HG03135 (cell line): ENCODE measurements around the gene B4GALNT4.
"Not testable (repeated sequence)": the region's sequence is repeated elsewhere in the genome, so short reads cannot be mapped to it uniquely, and the experiment has no call there.

Experiments
- ATAC-seq: cut with Tn5 transposase; IDR thresholded peaks from one replicate; pipeline ENCODE4 v1.9.1; 2021; ENCODE audit warnings: mild to moderate bottlenecking, moderate library complexity; ENCODE audit not compliant: unreplicated experiment

The B4GALNT4 gene

GRCh38 chr11:369336-370018 is at the start of gene B4GALNT4:
Gene B4GALNT4 (plus strand): TSS chr11:369499. CDS start chr11:369804, 305 bp downstream.
- no peak for ATAC-seq

GRCh38 chr11:319888-320273 is 49.4 kb upstream of the B4GALNT4 start:
- ATAC-seq: not testable (repeated sequence)

GRCh38 chr11:324156-324555 is 45.1 kb upstream of the B4GALNT4 start:
- ATAC-seq: no peak

GRCh38 chr11:324593-325517 is 44.4 kb upstream of the B4GALNT4 start:
- not testable (repeated sequence) for ATAC-seq

- no peak for ATAC-seq
These were observed 43.3 kb upstream of the B4GALNT4 start for GRCh38 chr11:325796-326591.

- no peak for ATAC-seq
These were observed 42.8 kb upstream of the B4GALNT4 start for GRCh38 chr11:326592-326841.

- ATAC-seq: peak; percentile 63
These were observed 42.3 kb upstream of the B4GALNT4 start for GRCh38 chr11:326842-327580.

- ATAC-seq: no peak
These were observed 41.7 kb upstream of the B4GALNT4 start for GRCh38 chr11:327581-327923.

- ATAC-seq: no peak
These were observed 41.3 kb upstream of the B4GALNT4 start for GRCh38 chr11:328012-328411.

- ATAC-seq: not testable (repeated sequence)
These were observed 40.7 kb upstream of the B4GALNT4 start for GRCh38 chr11:328516-329100.

GRCh38 chr11:329886-330253 is 39.4 kb upstream of the B4GALNT4 start:
- ATAC-seq: no peak

GRCh38 chr11:330307-330693 is 39.0 kb upstream of the B4GALNT4 start:
- ATAC-seq: no peak

- no peak for ATAC-seq
These were observed 38.5 kb upstream of the B4GALNT4 start for GRCh38 chr11:330694-331357.

GRCh38 chr11:331358-332060 is 37.8 kb upstream of the B4GALNT4 start:
- ATAC-seq: no peak

GRCh38 chr11:332651-333480 is 36.4 kb upstream of the B4GALNT4 start:
- no peak for ATAC-seq

- ATAC-seq: not testable (repeated sequence)
These were observed 35.6 kb upstream of the B4GALNT4 start for GRCh38 chr11:333616-334263.

- ATAC-seq: no peak
These were observed 34.9 kb upstream of the B4GALNT4 start for GRCh38 chr11:334264-334994.
